ENCODE results near the gene PCDH9.
A peak's percentile ranks its signal among the peaks of the same experiment; 100 is the strongest.

The PCDH9 gene

DNA sequence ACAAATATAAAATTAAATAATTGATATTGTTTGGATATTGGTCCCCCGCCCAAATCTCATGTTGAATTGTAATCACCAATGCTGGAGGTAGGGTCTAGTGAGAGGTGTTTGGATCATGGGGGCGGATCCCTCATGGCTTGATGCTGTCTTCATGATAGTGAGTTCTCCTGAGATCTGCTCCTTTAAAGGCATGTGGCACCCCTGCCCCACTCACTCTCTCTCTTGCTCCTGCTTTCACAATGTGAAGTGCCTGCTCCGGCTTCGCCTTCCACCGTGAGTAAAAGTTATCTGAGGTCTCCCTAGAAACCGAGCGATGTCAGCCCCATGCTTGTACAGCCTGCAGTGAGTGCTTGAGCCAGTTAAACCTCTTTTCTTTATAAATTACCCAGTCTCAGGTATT lies 248.2 kb downstream of the PCDH9 start:
- TF ChIP-seq, protein P1, sequence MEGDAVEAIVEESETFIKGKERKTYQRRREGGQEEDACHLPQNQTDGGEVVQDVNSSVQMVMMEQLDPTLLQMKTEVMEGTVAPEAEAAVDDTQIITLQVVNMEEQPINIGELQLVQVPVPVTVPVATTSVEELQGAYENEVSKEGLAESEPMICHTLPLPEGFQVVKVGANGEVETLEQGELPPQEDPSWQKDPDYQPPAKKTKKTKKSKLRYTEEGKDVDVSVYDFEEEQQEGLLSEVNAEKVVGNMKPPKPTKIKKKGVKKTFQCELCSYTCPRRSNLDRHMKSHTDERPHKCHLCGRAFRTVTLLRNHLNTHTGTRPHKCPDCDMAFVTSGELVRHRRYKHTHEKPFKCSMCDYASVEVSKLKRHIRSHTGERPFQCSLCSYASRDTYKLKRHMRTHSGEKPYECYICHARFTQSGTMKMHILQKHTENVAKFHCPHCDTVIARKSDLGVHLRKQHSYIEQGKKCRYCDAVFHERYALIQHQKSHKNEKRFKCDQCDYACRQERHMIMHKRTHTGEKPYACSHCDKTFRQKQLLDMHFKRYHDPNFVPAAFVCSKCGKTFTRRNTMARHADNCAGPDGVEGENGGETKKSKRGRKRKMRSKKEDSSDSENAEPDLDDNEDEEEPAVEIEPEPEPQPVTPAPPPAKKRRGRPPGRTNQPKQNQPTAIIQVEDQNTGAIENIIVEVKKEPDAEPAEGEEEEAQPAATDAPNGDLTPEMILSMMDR (conservative IDR thresholded peaks at IDR 0.05; ENCODE audit: low read depth, low read length), result no peak
- no peak overlapping the region for H3K4me3 ChIP-seq (ENCODE audit: low read depth, low read length)
- DNase-seq (ENCODE audit: low read depth), result no peak

DNA sequence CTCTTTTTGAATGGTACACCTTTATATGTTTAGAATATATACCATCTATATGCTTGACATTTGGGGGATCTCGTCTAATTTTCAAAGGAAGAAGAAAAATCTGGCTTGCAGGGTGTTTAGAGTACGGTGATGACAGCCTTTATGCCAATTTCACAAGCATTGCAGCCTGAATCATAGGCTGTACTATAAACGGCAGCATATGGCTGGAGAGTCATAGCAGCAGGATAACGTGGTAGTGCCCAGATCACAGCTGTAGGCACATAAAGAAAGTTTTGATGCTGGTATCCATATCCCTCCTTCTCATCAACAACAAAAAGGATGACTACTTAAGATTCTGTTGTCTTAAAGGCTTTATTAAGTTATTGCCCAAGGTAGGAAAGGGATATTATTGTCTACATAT lies 253.0 kb downstream of the PCDH9 start:
- DNase-seq (ENCODE audit: low read depth), result peak; percentile 11
- TF ChIP-seq, protein P1 (conservative IDR thresholded peaks at IDR 0.05; ENCODE audit: low read depth, low read length), result no peak
- no peak overlapping the region for H3K4me3 ChIP-seq (ENCODE audit: low read depth, low read length)

DNA sequence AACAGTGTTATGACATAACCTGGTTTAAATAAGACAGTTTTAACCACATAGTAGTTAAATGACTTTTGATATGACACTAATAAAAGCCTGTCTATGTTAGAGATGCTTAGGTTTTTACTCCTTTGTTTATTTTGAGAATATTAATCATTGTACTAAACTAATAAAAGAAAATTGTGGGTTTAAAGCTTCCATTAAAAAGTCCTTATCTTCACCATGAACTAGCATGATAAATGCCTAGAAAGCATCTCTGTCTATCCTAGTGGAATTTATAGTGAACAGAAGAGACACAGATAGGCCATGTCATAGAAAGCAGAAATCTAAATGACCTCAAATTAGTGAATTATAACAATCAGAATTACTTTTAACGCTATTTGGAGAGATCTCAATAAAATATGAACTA lies 255.2 kb downstream of the PCDH9 start:
- DNase-seq (ENCODE audit: low read depth), result no peak
- H3K4me3 ChIP-seq (ENCODE audit: low read depth, low read length), result no peak overlapping the region
- TF ChIP-seq, protein P1 (conservative IDR thresholded peaks at IDR 0.05; ENCODE audit: low read depth, low read length), result no peak

DNA sequence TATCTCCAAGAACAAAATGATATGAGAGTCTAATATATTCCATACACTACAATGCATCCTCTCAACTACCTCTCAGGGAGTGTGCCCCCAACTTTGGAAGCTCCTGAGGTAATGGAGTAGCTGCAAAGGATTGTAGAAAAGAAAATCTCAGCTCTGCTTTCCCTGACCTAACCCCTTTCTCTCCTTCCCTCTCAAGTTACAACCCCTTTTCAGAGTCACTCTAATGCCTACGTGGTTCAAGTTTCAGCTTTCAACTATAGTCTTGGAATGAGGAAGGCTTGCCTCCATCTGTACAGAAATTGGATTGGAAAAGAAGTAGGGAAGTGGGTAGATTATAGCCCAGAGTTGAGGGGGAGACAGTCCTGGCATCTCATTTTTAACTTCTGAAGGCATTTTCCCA lies 256.0 kb downstream of the PCDH9 start:
- DNase-seq (ENCODE audit: low read depth), result peak; percentile 6
- TF ChIP-seq, protein P1 (conservative IDR thresholded peaks at IDR 0.05; ENCODE audit: low read depth, low read length), result no peak
- H3K4me3 ChIP-seq (ENCODE audit: low read depth, low read length), result no peak overlapping the region

DNA sequence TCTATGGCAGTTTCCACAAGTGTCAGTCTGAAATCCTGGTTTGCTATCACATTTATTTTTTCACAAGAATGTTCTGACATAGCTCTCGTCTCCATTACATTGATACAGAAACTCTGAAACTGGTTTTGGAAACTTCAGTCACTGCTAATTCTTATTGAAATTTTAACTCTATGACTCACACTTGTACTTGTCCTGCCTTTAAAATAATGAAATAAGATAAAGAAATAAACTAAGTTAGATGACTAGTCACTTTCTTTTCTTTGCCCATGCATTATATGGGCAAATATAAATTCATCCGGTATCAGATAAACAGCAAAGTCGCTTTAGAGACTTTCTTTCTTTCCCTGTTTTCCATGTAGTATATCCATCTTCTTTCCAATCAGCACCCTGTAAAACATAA lies 257.5 kb downstream of the PCDH9 start:
- DNase-seq (ENCODE audit: low read depth), result peak; percentile 37
- H3K4me3 ChIP-seq (ENCODE audit: low read depth, low read length), result no peak overlapping the region
- TF ChIP-seq, protein P1 (conservative IDR thresholded peaks at IDR 0.05; ENCODE audit: low read depth, low read length), result no peak

DNA sequence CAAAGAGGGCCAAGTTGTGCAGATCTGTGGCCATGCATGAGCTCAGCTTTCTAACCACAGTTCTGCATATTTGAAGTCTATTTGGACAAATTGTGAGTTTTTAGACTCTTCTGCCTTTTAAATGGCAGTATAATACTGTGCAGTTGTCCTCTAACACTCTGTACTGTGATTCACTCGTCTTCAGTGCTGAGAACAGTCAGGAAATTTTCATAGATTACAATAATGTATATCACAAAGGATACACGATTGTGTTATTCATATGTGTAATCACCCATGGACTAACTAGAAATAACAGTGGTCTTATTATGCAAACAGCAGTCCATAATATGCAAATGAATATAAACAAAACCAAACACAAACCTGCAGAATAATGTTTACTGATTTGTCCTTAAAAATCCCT lies 259.1 kb downstream of the PCDH9 start:
- no peak overlapping the region for H3K4me3 ChIP-seq (ENCODE audit: low read depth, low read length)
- TF ChIP-seq, protein P1 (conservative IDR thresholded peaks at IDR 0.05; ENCODE audit: low read depth, low read length), result no peak
- no peak for DNase-seq (ENCODE audit: low read depth)

DNA sequence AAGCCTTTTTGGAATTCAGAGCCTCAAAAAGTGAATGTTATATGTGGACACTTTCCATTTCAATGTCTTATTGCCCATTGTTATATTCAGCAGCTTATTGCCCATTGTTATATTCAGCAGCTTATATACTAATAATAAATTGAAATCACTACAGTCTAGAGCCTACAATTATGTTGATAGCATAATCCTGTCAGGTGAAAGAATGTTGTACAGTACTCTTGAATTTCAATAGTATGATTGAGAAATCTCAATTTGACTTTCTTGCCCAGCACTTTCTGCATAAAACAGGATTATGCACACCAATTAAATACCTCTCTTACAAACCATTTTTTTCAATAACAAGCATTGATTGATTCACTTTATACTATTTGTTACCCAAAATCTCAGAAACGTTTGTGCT lies 260.8 kb downstream of the PCDH9 start:
- no peak overlapping the region for H3K4me3 ChIP-seq (ENCODE audit: low read depth, low read length)
- TF ChIP-seq, protein P1 (conservative IDR thresholded peaks at IDR 0.05; ENCODE audit: low read depth, low read length), result no peak
- no peak for DNase-seq (ENCODE audit: low read depth)
